ENCODE results near the gene SBF2. TPM values are rescaled to one million over a fixed set of nuclear protein-coding genes. Genes with fewer than 3 reads are reported as not detected.

SBF2 gene
- total RNA-seq, 4 donors from 2014 or later: 29.7 to 60.4 (median 36.0) TPM

DNA sequence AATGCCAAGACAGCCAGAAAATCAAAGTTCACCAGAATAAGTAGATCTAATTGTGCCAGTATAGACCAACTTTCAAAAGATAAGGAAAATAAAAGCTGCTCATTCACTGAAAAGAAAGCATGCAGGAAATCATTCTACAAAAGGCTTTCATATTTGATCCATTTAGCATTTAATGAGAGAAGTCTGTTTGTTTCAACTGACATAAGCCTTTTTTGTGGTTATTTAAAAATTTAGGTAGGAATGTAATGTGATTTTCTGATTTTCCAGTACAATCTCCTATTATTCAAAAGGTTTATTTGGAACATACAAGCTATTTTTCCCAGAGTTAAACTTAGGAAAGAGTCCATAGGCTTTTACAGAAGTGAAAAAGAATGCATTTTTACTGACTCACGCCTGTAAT lies 92.7 kb downstream of the SBF2 start:
- intact Hi-C loops (cut with DNase I; ENCODE audit: low total_unique reads): loop anchor here (10.0 kb wide), 1 partner anchor 103 kb away; the partner anchor contains the start of gene ADM
- WGBS, 2 donors: 77 to 81% methylated on average over 1 of the region's 1 CpG
- no peak for DNase-seq (ENCODE audit: low spot score in 2 of 2)
- TF ChIP-seq, protein P1, sequence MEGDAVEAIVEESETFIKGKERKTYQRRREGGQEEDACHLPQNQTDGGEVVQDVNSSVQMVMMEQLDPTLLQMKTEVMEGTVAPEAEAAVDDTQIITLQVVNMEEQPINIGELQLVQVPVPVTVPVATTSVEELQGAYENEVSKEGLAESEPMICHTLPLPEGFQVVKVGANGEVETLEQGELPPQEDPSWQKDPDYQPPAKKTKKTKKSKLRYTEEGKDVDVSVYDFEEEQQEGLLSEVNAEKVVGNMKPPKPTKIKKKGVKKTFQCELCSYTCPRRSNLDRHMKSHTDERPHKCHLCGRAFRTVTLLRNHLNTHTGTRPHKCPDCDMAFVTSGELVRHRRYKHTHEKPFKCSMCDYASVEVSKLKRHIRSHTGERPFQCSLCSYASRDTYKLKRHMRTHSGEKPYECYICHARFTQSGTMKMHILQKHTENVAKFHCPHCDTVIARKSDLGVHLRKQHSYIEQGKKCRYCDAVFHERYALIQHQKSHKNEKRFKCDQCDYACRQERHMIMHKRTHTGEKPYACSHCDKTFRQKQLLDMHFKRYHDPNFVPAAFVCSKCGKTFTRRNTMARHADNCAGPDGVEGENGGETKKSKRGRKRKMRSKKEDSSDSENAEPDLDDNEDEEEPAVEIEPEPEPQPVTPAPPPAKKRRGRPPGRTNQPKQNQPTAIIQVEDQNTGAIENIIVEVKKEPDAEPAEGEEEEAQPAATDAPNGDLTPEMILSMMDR (IDR thresholded peaks at IDR 0.05): no peak
- no peak for TF ChIP-seq POLR2A (IDR thresholded peaks at IDR 0.05)
- H3K4me3 ChIP-seq (ENCODE audit: low read depth, poor library complexity, severe bottlenecking): no peak overlapping the region

DNA sequence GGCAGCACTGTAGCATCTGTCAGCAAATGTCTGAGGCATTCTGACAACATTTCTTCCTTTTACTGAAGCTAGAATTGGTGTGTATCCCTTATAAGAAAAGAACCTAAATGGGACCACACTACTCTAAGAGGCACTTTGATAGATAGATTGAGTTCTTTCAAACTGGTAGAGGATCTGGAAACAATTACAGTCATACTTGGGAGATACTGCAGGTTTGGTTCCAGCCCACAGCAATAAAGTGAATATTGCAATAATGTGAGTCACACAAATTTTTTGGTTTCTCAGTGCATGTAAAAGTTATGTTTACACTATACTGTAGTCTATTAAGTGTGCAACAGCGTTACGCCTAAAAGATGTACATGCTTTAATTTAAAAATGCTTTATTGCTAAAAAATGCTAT lies 96.9 kb downstream of the SBF2 start:
- no peak for DNase-seq (ENCODE audit: low spot score in 2 of 2)
- 75 to 91% methylated on average over 2 of the region's 2 CpGs for WGBS, 2 donors
- TF ChIP-seq, protein P1 (IDR thresholded peaks at IDR 0.05): no peak
- TF ChIP-seq POLR2A (IDR thresholded peaks at IDR 0.05): no peak
- no peak overlapping the region for H3K4me3 ChIP-seq (ENCODE audit: low read depth, poor library complexity, severe bottlenecking)
- intact Hi-C loops (cut with DNase I; ENCODE audit: low total_unique reads): no loop called here

DNA sequence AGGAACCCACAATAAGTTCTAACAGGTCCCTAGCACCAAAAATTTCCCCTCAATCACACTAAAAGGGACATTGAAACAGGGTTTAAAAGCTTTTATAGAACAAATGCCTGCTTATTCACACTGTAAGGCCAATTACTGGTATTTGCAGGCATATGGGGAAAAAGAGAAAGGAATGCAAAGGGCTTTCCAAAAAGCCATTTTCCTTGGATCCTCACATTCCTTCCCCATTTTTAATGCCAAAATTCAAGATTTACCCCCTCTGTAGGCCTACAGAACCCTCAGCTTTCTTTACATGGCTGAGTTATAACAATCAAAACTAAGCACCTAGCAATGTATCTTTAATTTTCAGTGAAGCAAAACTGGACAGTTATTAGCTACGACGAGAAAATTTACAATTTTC lies 102.0 kb downstream of the SBF2 start:
- TF ChIP-seq, protein P1 (IDR thresholded peaks at IDR 0.05): no peak
- no peak for TF ChIP-seq POLR2A (IDR thresholded peaks at IDR 0.05)
- no peak for DNase-seq (ENCODE audit: low spot score in 2 of 2)
- intact Hi-C loops (cut with DNase I; ENCODE audit: low total_unique reads): no loop called here
- 84 to 86% methylated on average over 2 of the region's 2 CpGs for WGBS, 2 donors
- no peak overlapping the region for H3K4me3 ChIP-seq (ENCODE audit: low read depth, poor library complexity, severe bottlenecking)

DNA sequence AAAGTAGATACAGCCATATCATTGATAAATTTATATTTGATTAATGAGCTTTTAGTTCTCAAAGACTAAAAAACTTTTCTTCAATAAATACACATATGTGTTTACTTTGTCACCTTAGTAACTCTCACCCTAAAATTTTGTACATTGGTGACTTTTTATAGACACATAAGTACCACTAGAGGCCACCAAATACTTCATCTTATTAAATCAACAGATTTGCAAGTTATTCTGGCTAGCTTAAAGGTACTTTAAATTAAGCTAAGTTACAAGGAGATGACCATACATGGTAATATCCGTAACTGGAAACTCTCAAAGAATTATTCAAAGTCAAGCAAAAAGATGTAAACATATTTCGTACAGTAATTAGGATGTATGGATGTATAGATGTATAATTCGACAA lies 112.2 kb downstream of the SBF2 start:
- no peak for TF ChIP-seq POLR2A (IDR thresholded peaks at IDR 0.05)
- TF ChIP-seq, protein P1 (IDR thresholded peaks at IDR 0.05): no peak
- H3K4me3 ChIP-seq (ENCODE audit: low read depth, poor library complexity, severe bottlenecking): no peak overlapping the region
- 96 to 98% methylated on average over 3 of the region's 3 CpGs for WGBS, 2 donors
- no peak for DNase-seq (ENCODE audit: low spot score in 2 of 2)
- intact Hi-C loops (cut with DNase I; ENCODE audit: low total_unique reads): no loop called here

DNA sequence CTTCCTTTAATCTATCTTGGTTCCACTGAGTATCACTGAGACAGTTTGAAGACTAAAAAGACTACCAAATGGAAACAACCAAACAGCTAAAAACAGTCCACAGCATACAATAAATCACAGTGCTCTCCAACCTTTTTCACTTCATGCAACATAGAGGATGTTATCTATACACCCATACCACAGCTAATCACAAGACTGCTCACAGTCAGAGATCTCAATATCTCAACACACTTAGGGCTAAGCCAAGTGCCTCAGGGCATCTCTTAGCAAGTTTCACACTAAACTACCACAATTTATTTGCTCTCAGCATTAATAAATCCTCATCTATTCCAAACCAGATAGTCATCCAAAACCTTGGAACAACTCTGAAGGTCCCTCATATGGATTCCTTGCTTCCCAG lies 129.4 kb downstream of the SBF2 start:
- intact Hi-C loops (cut with DNase I; ENCODE audit: low total_unique reads): no loop called here

DNA sequence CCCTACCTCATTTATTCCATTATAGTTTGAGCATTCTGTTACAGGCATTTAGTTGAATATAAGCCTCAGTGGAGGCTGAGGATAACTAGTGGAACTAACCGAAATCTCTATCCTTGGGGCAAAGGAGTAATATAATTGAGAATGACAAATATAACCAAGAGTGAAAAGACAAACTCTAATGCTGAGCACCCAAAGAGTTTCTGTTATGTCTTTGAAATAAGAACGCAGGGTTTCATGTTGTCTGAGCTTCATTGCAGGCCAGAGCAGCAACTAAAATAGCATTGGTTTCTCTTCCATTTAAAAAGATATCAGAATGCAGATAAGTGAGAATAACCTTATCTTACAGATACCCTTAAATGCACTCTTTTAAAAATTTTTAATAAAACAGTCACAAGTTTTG lies 131.8 kb downstream of the SBF2 start:
- intact Hi-C loops (cut with DNase I; ENCODE audit: low total_unique reads): no loop called here
- DNase-seq (ENCODE audit: low spot score in 2 of 2): no peak
- no peak overlapping the region for H3K4me3 ChIP-seq (ENCODE audit: low read depth, poor library complexity, severe bottlenecking)
- TF ChIP-seq, protein P1 (IDR thresholded peaks at IDR 0.05): no peak
- no peak for TF ChIP-seq POLR2A (IDR thresholded peaks at IDR 0.05)
- WGBS, 2 donors: 83 to 90% methylated on average over 2 of the region's 2 CpGs

More for the DNA sequence above, 129.4 kb downstream of the SBF2 start:
- no peak for DNase-seq (ENCODE audit: low spot score in 2 of 2)
- TF ChIP-seq, protein P1 (IDR thresholded peaks at IDR 0.05): no peak
- no peak for TF ChIP-seq POLR2A (IDR thresholded peaks at IDR 0.05)
- H3K4me3 ChIP-seq (ENCODE audit: low read depth, poor library complexity, severe bottlenecking): no peak overlapping the region

Measured in lower leg skin (tissue), 4 donors.